Measurements from ENCODE around the gene KRT73. TPM values are rescaled to one million over a fixed set of nuclear protein-coding genes. Genes with fewer than 3 reads are reported as not detected.
A peak's percentile ranks its signal among the peaks of the same experiment; 100 is the strongest.

Gene KRT73
- total RNA-seq, 2 experiments from 2014 or later: 8.2 to 8.6 TPM

DNA sequence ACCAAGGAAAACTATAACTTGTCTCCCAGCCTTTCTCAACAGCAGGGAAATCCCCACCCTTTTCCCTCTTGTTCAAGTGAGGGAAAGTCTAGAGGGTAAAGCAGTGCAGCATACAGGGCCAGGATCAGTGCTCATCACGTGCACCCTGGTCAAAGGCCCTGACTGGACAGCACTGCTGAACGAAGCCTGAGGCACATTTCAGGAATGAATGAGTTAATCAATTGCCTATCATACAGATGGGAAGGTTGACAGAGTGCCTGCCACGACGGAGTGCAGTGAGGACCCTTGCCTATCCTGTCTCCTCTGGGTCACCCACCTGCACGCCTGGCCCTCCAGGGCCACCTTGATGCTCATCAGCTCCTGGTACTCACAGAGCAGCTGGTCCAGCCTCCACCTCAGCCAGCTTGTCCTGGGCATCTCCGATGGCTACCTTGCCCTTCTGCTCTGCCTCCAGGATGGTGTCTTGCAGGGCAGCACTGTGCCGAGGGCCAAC lies 11.7 kb upstream of the KRT73 start:
- POLR2A ChIA-PET: no interaction called here
- H3K27me3 Mint-ChIP-seq: peaks cover 4% of the 10 kb centered on the region
- H3K27ac Mint-ChIP-seq: peak overlapping the region; percentile 91

DNA sequence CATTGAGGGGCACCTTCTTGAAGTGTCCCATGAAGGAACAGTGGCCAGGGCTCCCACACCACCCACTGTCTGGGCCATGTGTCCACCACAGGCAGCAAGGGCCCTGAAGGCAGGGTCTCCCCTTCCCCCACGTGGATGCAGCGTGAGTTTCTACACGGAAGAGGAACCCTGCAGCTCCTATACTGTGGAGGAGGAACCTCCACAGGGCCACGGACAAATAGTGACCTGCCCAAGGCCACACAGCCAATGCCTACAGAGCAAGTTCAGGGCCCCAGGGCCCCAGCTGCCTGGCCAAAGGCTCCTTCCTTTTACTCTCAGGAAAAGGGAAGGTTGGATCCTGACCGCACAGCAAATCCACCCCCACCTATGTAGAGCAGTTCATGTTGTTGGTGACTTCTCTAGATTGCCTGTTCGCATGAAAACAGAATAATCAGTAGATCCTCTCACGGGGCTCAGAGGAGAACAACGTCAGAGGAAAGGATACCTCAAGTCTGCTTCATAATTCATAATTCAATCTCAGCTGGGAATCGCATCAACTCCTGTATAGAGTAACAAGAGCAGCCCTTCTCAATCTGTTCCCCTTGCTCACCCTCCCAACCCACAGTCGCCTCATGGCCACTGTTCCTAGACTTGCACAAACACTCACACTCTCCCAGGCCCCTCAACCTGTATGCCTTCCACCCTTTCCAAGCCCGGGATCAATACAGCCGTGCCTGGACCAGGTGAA lies 11.1 kb upstream of the KRT73 start:
- CTCF ChIA-PET: no interaction called here
- H3K4me3 Mint-ChIP-seq: peak overlapping the region; percentile 68
- H3K27ac Mint-ChIP-seq: peak overlapping the region; percentile 91
- peaks cover 6% of the 10 kb centered on the region for H3K36me3 Mint-ChIP-seq (ENCODE audit: low read depth)
- peaks cover 2% of the 10 kb centered on the region for H3K9me3 Mint-ChIP-seq
- peaks cover 5% of the 10 kb centered on the region for H3K27me3 Mint-ChIP-seq
- H3K4me1 Mint-ChIP-seq: peaks cover 72% of the 10 kb centered on the region
- peak; percentile 4 for DNase-seq
- POLR2A ChIA-PET: no interaction called here

More for the DNA sequence above, 11.7 kb upstream of the KRT73 start:
- peak; percentile 4 for DNase-seq
- Mint-ChIP-seq H3K4me1 (peaks cover 73% of the 10 kb centered on the region), H3K36me3 (ENCODE audit: low read depth) (peaks cover 5% of the 10 kb centered on the region), H3K9me3 (peaks cover 2% of the 10 kb centered on the region), H3K4me3 (peak overlapping the region; percentile 68)
- CTCF ChIA-PET: no interaction called here

DNA sequence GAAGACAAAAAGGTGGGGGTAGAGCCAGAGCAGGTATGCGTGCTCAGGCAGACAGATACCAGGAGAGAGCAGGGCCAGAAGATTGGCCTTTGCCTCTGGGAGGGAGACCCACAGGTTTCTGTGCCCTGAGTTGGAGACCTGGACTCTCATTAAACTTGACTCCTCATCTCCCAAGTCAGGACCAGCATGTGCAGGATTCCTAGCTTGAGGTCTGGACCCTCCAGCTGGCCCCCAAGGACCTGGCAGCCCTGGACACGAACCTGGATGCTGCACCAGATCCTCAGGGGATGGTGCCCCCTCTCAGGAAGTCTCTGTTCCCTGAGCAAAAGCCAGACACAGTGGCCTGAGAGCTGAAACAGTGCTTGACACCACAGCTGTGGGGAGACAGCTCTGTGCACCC lies 10.5 kb upstream of the KRT73 start:
- peaks cover 66% of the 10 kb centered on the region for H3K4me1 Mint-ChIP-seq
- peak overlapping the region; percentile 68 for H3K4me3 Mint-ChIP-seq
- peaks cover 5% of the 10 kb centered on the region for H3K27me3 Mint-ChIP-seq
- H3K36me3 Mint-ChIP-seq (ENCODE audit: low read depth): peaks cover 6% of the 10 kb centered on the region
- peaks cover 3% of the 10 kb centered on the region for H3K9me3 Mint-ChIP-seq
- DNase-seq: peak; percentile 2
- peak overlapping the region; percentile 91 for H3K27ac Mint-ChIP-seq
- CTCF ChIA-PET: no interaction called here
- POLR2A ChIA-PET: no interaction called here

DNA sequence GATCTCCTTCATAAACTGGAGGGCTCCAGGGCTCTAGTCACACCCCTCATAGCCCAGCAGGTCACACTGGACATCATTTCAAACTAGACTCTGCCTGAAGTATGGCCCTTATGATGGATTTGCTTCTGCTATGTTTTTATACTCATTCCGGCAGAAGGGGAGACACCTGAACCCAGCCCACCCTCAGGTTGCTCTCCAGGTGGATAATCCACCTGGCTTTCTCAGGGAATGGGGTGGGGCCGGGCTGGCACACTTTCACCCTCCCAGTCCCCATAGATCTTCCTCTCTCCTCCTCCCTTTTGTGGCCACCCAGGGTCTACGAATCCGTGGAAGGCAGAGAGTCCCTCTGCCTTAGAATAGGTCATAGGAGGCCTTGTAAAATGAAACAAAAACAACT lies 9.8 kb upstream of the KRT73 start:
- no peak for DNase-seq
- Mint-ChIP-seq H3K4me1 (peaks cover 58% of the 10 kb centered on the region), H3K27ac (peak overlapping the region; percentile 60), H3K4me3 (peak overlapping the region; percentile 21), H3K9me3 (peaks cover 5% of the 10 kb centered on the region), H3K27me3 (peaks cover 5% of the 10 kb centered on the region), H3K36me3 (ENCODE audit: low read depth) (peaks cover 6% of the 10 kb centered on the region)
- ChIA-PET CTCF (no interaction called here), POLR2A (no interaction called here)

DNA sequence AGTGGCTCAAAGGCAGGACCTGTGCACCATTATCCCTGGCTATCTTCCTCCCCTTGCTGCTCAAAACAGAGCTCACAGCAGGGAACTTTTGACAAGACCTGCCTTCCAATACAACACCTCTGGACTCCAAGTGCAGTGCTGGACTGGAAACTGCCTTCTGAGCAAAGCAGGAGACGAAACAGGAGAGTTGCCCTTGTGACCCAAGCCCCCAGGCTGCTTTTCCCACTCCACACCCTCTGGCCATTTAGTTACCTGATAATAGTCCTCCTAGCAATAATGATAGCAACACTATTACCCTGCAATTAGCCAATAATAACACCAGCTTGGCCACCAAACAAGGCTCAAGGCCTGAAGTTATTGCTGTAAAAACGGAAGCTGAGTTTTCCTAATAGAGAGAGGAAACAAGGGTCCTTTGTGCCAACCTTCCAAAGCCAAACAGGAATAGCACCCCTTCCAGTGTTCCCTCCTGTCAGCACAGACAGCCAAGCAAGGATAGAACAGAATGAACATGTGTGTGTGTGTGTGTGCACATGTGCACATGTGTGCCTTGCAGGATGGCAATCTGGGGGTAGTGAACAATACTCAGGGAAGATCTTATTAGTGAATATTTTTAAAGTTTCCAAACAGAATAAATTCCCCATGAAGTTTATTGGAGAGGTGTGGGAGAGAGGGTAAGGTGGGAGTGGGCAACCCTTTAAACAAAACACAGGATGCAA lies 9.2 kb upstream of the KRT73 start:
- POLR2A ChIA-PET: no interaction called here
- H3K9me3 Mint-ChIP-seq: peaks cover 8% of the 10 kb centered on the region
- H3K36me3 Mint-ChIP-seq (ENCODE audit: low read depth): peaks cover 8% of the 10 kb centered on the region
- CTCF ChIA-PET: no interaction called here
- H3K4me1 Mint-ChIP-seq: peaks cover 53% of the 10 kb centered on the region
- DNase-seq: peak; percentile 2
- H3K27me3 Mint-ChIP-seq: peaks cover 5% of the 10 kb centered on the region
- no peak overlapping the region for H3K27ac Mint-ChIP-seq
- H3K4me3 Mint-ChIP-seq: no peak overlapping the region

DNA sequence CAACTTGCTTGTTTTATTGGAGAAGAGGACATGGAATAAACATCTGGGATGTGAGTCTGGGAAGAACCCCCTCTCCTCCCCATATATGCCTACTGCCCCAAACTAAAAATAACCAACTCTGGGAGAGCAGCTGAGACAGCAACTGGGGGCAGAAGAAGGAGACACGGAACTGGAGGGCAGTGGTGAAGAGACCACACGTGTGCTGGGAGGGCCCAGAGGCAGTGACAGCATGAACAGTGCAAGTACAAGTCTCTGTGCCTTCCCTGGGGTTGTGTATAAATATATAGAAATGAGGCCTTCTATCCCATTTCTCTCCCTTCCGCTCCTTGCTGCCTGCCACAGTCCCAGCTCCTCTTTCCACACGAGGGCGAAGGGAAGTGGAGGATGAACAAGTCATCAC lies 4.0 kb upstream of the KRT73 start:
- Mint-ChIP-seq H3K4me1 (peaks cover 21% of the 10 kb centered on the region), H3K9me3 (peaks cover 8% of the 10 kb centered on the region), H3K27me3 (peaks cover 5% of the 10 kb centered on the region), H3K27ac (no peak overlapping the region), H3K36me3 (ENCODE audit: low read depth) (peaks cover 11% of the 10 kb centered on the region), H3K4me3 (no peak overlapping the region)
- CTCF ChIA-PET: no interaction called here
- POLR2A ChIA-PET: no interaction called here
- no peak for DNase-seq

DNA sequence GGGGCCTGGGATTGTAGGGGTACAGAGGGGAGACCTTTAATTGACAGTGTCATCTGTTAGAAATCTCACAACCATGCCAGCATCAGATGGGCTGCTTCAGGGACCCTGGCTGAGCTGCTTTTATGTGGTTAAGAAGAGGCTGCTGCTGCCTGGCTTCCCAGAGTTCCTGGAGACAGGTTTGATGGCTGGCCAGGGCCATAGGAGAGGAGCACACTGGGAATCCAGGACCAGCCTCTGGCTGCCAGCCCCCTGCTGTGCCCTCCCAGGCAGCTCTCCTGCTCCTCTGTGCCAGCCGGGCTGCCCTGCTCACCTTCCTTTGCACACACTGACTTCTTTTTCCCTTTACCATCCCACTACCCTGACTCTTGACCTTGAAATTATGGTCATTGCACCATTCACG lies 507 bp upstream of the KRT73 start:
- POLR2A ChIA-PET: interaction anchor here (0.6 kb wide), 1 partner anchor 8 kb away, joined by 3 read pairs; no protein-coding TSS in a partner anchor
- no peaks in the 10 kb centered on the region for H3K27me3 Mint-ChIP-seq
- peaks cover 41% of the 10 kb centered on the region for H3K4me1 Mint-ChIP-seq
- H3K36me3 Mint-ChIP-seq (ENCODE audit: low read depth): peaks cover 12% of the 10 kb centered on the region
- H3K27ac Mint-ChIP-seq: no peak overlapping the region
- H3K9me3 Mint-ChIP-seq: peaks cover 5% of the 10 kb centered on the region
- no peak for DNase-seq
- no peak overlapping the region for H3K4me3 Mint-ChIP-seq
- CTCF ChIA-PET: no interaction called here

DNA sequence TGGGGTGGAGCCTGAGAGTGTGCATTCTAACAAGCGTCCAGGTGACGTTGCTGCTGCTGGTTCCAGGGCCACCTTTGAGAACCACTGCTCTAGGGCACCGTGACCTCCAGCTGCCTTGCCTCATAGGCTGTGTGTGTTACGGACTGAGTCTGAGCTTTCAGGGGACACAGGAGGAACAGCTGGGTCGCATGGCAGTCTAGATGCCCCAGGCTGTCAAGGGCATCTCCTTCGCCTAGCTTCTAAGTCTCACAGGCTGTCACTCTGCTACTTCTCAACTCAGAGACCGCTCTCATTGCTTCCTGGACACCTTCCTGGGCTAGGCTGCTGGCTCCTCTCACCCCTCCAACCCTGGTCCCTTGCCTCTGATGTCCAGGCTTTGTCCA lies 965 bp downstream of the KRT73 start:
- ChIA-PET POLR2A (no interaction called here), CTCF (interaction anchor here (0.8 to 1.3 kb wide), 4 partner anchors 9 to 262 kb away, joined by 3 read pairs; no protein-coding TSS in a partner anchor)
- no peaks in the 10 kb centered on the region for H3K9me3 Mint-ChIP-seq
- no peak for DNase-seq
- H3K27ac Mint-ChIP-seq: peak overlapping the region; percentile 67
- no peak overlapping the region for H3K4me3 Mint-ChIP-seq
- no peaks in the 10 kb centered on the region for H3K27me3 Mint-ChIP-seq
- H3K36me3 Mint-ChIP-seq (ENCODE audit: low read depth): peaks cover 19% of the 10 kb centered on the region
- peaks cover 55% of the 10 kb centered on the region for H3K4me1 Mint-ChIP-seq

DNA sequence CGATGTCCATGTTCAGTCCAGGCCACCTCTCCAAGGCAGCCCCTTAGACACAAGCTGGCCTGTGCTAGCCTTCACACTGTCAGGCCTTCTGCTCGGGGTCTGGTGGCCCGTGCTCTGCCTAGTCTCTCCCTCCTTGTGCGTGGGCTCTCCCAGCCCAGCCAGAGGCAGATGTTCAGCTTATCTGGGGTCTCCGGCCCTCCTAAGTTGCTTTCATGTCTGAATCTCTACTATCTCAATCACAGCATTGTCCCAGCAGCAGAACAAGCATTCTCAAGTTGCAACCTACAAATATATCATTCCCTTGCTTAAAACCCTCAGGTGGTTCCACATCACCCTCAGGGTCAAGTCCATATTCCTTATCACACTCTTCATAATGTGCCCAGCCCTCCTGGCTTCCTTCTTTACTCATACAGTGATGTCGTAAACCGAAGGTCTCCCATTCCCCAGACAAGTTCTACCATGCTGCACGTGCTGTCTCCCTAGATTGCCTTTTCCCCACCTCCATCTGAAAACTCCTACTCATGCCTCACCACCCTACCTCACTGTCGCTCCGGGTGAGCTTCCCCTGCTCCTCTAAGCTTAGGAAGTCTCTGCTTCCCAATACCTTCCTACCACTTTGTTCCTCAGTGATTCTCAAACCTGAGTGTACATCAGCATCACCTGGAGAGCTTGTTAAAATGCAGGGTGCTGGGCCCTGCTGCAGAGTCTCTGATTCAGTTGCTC lies 1.5 kb downstream of the KRT73 start:
- peak overlapping the region; percentile 67 for H3K27ac Mint-ChIP-seq
- peaks cover 60% of the 10 kb centered on the region for H3K4me1 Mint-ChIP-seq
- H3K4me3 Mint-ChIP-seq: no peak overlapping the region
- ChIA-PET POLR2A (no interaction called here), CTCF (interaction anchor here (0.8 to 1.3 kb wide), 2 partner anchors 17 to 19 kb away, joined by 3 read pairs; no protein-coding TSS in a partner anchor)
- H3K36me3 Mint-ChIP-seq (ENCODE audit: low read depth): peaks cover 24% of the 10 kb centered on the region
- no peak for DNase-seq
- H3K27me3 Mint-ChIP-seq: no peaks in the 10 kb centered on the region
- H3K9me3 Mint-ChIP-seq: no peaks in the 10 kb centered on the region

DNA sequence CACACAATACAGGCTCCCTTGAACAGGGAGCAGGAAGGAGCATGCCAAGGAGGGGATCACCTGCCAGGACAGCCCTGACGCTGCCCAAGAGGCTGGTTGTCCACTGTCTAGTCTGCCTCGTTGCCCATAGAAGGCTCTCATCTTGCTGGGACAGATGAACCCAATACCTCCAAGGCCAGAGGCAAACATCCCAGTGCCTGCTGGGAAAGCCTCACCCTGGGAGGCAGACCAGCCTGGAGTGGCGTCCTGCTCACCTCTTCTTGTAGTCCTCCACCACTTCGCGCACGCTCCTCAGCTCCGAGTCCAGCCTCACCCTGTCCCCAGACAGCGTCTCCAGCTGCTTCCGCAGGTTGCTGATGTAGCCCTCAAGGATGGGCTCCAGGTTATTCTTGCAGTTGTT lies 2.4 kb downstream of the KRT73 start:
- Mint-ChIP-seq H3K9me3 (no peaks in the 10 kb centered on the region), H3K4me3 (no peak overlapping the region), H3K4me1 (peaks cover 66% of the 10 kb centered on the region), H3K36me3 (ENCODE audit: low read depth) (peaks cover 30% of the 10 kb centered on the region), H3K27ac (peak overlapping the region; percentile 67), H3K27me3 (no peaks in the 10 kb centered on the region)
- ChIA-PET POLR2A (no interaction called here), CTCF (no interaction called here)
- DNase-seq: no peak

DNA sequence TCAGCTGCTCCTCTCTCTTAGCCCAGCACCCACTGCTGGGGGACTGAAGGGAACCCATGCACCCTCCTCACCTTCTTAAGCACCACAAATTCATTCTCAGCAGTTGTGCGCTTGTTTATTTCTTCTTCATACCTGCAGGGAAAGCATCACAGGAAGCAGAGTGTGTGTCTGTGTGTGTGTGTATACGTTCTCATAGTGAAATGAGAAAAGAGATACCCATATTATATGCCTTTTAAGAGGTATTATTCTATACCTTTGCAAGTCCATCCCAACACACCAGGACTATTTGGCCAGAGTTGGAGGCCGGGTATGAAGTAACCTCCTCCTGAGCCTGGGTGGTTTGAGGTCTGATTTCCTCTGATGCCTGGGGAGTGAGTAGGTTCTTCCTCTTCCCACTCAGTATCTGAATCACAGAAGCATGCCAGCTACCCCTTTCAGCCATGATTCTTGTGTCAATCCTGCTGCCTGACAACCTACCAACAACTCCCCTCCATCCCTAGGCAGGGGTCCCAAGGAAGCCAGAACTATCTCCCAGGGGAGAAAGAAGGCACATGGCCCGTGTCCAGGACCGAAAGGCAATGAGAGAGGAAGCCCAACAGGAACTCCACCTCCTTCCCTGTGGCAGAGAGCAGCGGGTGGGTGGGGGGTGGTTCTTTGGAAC lies 3.0 kb downstream of the KRT73 start:
- Mint-ChIP-seq H3K27me3 (no peaks in the 10 kb centered on the region), H3K4me1 (peaks cover 67% of the 10 kb centered on the region), H3K36me3 (ENCODE audit: low read depth) (peaks cover 27% of the 10 kb centered on the region), H3K4me3 (no peak overlapping the region), H3K27ac (peak overlapping the region; percentile 67), H3K9me3 (no peaks in the 10 kb centered on the region)
- DNase-seq: peak; percentile 5
- CTCF ChIA-PET: no interaction called here
- POLR2A ChIA-PET: no interaction called here

DNA sequence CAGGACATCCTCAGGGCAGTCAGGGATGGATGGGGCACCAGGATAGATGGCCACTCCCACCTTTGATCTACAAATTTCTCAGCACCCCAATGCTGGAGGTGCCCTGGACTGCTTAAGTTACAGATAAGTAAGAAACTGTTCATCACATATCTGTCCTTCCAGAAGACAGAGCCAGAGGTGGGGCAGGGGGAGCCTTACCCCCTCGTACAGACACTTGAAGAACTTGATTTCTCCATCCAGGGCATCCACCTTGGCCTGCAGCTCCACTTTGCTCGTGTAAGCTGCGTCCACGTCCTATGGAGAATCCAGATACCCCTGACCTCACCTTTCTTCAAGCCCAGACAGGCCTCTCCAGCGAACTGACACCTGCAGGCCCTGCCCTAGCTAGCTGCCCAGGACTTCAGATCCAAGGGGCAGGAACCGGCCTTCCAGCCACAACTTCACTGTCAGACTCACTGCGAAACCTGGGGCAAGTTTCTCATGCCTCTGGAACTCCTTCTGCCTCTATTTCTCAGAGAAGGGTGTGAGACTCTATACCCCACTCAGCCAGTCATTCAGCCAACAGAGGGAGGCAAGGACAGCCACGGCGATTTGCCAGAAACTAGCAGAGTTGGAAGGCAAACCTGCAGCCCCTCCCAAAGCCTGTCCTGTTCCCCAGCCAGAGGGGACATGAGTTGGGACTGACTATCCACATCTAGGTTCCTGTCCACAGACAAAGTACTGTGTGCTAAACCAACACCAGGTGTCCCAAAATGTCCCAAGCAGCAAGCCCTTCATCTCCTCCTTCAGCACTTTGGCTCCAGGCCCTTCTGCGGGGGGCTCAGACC lies 3.8 kb downstream of the KRT73 start:
- ChIA-PET POLR2A (no interaction called here), CTCF (no interaction called here)
- Mint-ChIP-seq H3K27ac (peak overlapping the region; percentile 67), H3K4me1 (peaks cover 73% of the 10 kb centered on the region), H3K36me3 (ENCODE audit: low read depth) (peaks cover 27% of the 10 kb centered on the region), H3K9me3 (no peaks in the 10 kb centered on the region), H3K27me3 (no peaks in the 10 kb centered on the region), H3K4me3 (no peak overlapping the region)
- peak; percentile 5 for DNase-seq

All from activated CD4-positive, alpha-beta T cell treated with anti-CD3 and anti-CD28 coated beads, Interleukin-2, amount 10 ng/mL, durations not matched to agents 7 days and 5 days (primary cell).